Activated T-helper 2 cell treated with anti-CD3 and anti-CD28 coated beads, Interferon-gamma antibody, Interleukin-2, Interleukin-4, amounts not matched to agents 10 μg/mL and 5 μg/mL and 100 μg/mL, durations not matched to agents 14 hours and 24 hours and 36 hours (primary cell): ENCODE data around the gene MAP2K5. TPM values are rescaled to one million over a fixed set of nuclear protein-coding genes. Genes with fewer than 3 reads are reported as not detected.
A peak's percentile ranks its signal among the peaks of the same experiment; 100 is the strongest.

Experiments used
- DNase-seq: peaks from one replicate; pipeline ENCODE4 v3.0.0; 2021; ENCODE audit warnings: low spot score
- H3K27ac Mint-ChIP-seq: one replicate; pipeline ENCODE4 v1.8.0; 2021; ENCODE audit warnings: mixed read lengths
- H3K27me3 Mint-ChIP-seq: one replicate; pipeline ENCODE4 v1.8.0; 2021; ENCODE audit warnings: low read depth, mixed read lengths
- H3K36me3 Mint-ChIP-seq: one replicate; pipeline ENCODE4 v1.8.0; 2021; ENCODE audit warnings: low read depth, mixed read lengths
- H3K4me1 Mint-ChIP-seq: one replicate; pipeline ENCODE4 v1.8.0; 2021; ENCODE audit warnings: low read depth, mixed read lengths
- H3K4me3 Mint-ChIP-seq: one replicate; pipeline ENCODE4 v1.8.0; 2021; ENCODE audit warnings: low read depth, mild to moderate bottlenecking, moderate library complexity, mixed read lengths
- H3K9me3 Mint-ChIP-seq: one replicate; pipeline ENCODE4 v1.8.0; 2021; ENCODE audit warnings: mixed read lengths
- intact Hi-C: fragments of 100-400 bp; cut with micrococcal nuclease; formaldehyde crosslinking; loops from one replicate; pipeline ENCODE4 v1.15.1; 2023
- total RNA-seq: library from RNA; stranded (reverse); gene quantifications from 2 replicates; pipeline ENCODE4 v1.2.3, GENCODE V29; 2022

MAP2K5 gene
- total RNA-seq, 1 donor from 2014 or later = 25.9 TPM

- H3K36me3 Mint-ChIP-seq = peaks cover 6% of the 10 kb centered on the region
- no peak overlapping the region for H3K4me3 Mint-ChIP-seq
- peaks cover 20% of the 10 kb centered on the region for H3K4me1 Mint-ChIP-seq
- H3K9me3 Mint-ChIP-seq = no peaks in the 10 kb centered on the region
- intact Hi-C loops = loop anchor here (1.0 kb wide), 2 partner anchors 8 to 33 kb away; no protein-coding TSS in a partner anchor
- H3K27ac Mint-ChIP-seq = no peak overlapping the region
- DNase-seq = no peak
- H3K27me3 Mint-ChIP-seq = peaks cover 7% of the 10 kb centered on the region
Measured at GRCh38 chr15:67531379-67531914, 11.1 kb upstream of the MAP2K5 start.

- H3K27me3 Mint-ChIP-seq = peaks cover 17% of the 10 kb centered on the region
- no peak overlapping the region for H3K27ac Mint-ChIP-seq
- DNase-seq = no peak
- intact Hi-C loops = no loop called here
- peaks cover 27% of the 10 kb centered on the region for H3K4me1 Mint-ChIP-seq
- H3K9me3 Mint-ChIP-seq = no peaks in the 10 kb centered on the region
- H3K4me3 Mint-ChIP-seq = no peak overlapping the region
- H3K36me3 Mint-ChIP-seq = no peaks in the 10 kb centered on the region
Measured at GRCh38 chr15:67533873-67534272, 8.6 kb upstream of the MAP2K5 start.

DNA sequence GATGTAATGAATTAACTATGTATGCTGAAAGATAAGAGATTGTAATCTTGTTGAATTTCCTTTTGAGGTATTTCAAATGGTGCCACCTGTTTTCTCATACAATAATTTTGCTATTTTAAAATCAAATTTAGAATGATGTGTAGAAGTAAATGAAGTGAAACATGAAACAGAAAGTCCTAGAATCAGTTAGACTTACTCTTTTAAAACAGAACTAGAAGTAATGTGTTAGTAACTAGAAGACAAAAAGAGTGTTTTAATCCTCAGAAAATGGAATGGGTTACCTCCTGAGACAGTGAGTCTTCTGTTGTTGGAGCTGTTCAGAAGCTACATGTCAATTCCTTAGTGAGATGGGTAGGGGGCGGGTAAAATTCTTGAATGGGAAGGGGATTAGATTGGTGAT lies 8.1 kb upstream of the MAP2K5 start:
- intact Hi-C loops = no loop called here
- Mint-ChIP-seq H3K4me3 (no peak overlapping the region), H3K36me3 (no peaks in the 10 kb centered on the region), H3K27ac (no peak overlapping the region), H3K9me3 (no peaks in the 10 kb centered on the region), H3K4me1 (peaks cover 30% of the 10 kb centered on the region), H3K27me3 (peaks cover 17% of the 10 kb centered on the region)
- no peak for DNase-seq

DNA sequence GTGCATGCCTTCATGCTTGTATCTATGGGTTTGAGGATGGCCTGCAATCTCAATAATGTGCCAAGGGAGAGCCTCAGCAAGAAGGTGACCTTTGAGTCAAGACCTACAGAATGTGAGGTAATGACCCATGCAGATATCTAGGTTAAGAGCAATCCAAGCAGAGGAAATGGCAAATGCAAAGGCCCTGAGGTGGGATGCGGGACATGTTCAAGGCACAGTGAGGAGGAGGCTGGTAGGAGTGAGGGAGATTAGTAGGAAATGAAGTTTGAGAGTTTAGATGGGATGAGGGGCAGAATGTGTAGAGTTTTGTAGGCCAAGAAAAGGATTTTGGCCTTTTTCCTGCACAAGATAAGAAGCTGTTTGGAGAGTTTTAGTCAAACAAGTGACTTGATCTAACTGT lies 4.7 kb upstream of the MAP2K5 start:
- DNase-seq = no peak
- Mint-ChIP-seq H3K4me1 (peaks cover 37% of the 10 kb centered on the region), H3K9me3 (no peaks in the 10 kb centered on the region), H3K27me3 (peaks cover 14% of the 10 kb centered on the region), H3K27ac (no peak overlapping the region), H3K36me3 (no peaks in the 10 kb centered on the region), H3K4me3 (no peak overlapping the region)
- intact Hi-C loops = loop anchor here (2.0 kb wide), 1 partner anchor 221 kb away; no protein-coding TSS in a partner anchor

DNA sequence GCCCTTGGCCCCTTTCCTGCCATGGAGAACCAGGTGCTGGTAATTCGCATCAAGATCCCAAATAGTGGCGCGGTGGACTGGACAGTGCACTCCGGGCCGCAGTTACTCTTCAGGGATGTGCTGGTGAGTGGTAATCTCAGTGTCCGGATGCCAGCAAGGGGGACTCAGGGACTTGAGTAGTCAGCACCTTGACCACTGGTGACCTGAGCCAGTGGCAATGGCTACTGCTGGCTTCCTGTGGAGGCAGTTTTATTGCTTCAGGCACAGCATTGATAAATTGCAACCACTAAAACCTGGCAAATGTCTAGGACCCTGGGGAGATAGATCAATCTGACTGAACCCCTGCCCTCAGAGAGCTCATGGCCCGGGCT lies 830 bp downstream of the MAP2K5 start:
- peaks cover 23% of the 10 kb centered on the region for H3K36me3 Mint-ChIP-seq
- no peak for DNase-seq
- H3K9me3 Mint-ChIP-seq = no peaks in the 10 kb centered on the region
- H3K27ac Mint-ChIP-seq = peak overlapping the region; percentile 76
- peaks cover 44% of the 10 kb centered on the region for H3K4me1 Mint-ChIP-seq
- H3K4me3 Mint-ChIP-seq = peak overlapping the region; percentile 85
- intact Hi-C loops = no loop called here
- H3K27me3 Mint-ChIP-seq = no peaks in the 10 kb centered on the region

GRCh38 chr15:67544475-67544874 lies 2.0 kb downstream of the MAP2K5 start:
- Mint-ChIP-seq H3K4me3 (no peak overlapping the region), H3K27ac (no peak overlapping the region)

DNA sequence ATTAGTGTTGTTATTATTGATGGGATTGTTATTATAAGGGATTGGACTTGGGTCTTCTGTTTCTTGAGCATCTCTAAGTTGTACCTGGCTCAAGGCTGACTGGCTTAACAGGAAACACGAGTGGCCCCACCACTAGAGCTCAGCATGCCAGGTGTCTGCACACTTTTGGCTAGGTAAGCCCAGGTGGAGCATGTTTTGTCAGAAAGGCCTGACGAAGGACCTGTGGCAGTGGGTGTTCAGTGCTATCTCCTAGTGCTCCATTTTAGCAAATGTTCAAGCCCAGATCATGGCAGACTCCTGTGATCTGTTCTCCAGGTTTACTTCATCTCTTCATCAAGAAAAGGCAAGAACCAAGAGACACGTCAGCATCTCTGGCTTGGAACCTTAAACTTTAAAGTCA lies 3.4 kb downstream of the MAP2K5 start:
- Mint-ChIP-seq H3K4me1 (peaks cover 31% of the 10 kb centered on the region), H3K4me3 (no peak overlapping the region), H3K27me3 (no peaks in the 10 kb centered on the region), H3K36me3 (peaks cover 28% of the 10 kb centered on the region), H3K9me3 (no peaks in the 10 kb centered on the region), H3K27ac (no peak overlapping the region)
- DNase-seq = no peak
- intact Hi-C loops = no loop called here

More at GRCh38 chr15:67544475-67544874, 2.0 kb downstream of the MAP2K5 start:
- no peaks in the 10 kb centered on the region for H3K27me3 Mint-ChIP-seq
- DNase-seq = no peak
- H3K36me3 Mint-ChIP-seq = peaks cover 23% of the 10 kb centered on the region
- intact Hi-C loops = no loop called here
- H3K4me1 Mint-ChIP-seq = peaks cover 40% of the 10 kb centered on the region
- H3K9me3 Mint-ChIP-seq = no peaks in the 10 kb centered on the region

- Mint-ChIP-seq H3K27me3 (no peaks in the 10 kb centered on the region), H3K36me3 (peaks cover 34% of the 10 kb centered on the region), H3K9me3 (no peaks in the 10 kb centered on the region), H3K4me1 (peaks cover 27% of the 10 kb centered on the region), H3K4me3 (no peak overlapping the region), H3K27ac (no peak overlapping the region)
- no peak for DNase-seq
- intact Hi-C loops = no loop called here
Measured at GRCh38 chr15:67547064-67547463, 4.6 kb downstream of the MAP2K5 start.

DNA sequence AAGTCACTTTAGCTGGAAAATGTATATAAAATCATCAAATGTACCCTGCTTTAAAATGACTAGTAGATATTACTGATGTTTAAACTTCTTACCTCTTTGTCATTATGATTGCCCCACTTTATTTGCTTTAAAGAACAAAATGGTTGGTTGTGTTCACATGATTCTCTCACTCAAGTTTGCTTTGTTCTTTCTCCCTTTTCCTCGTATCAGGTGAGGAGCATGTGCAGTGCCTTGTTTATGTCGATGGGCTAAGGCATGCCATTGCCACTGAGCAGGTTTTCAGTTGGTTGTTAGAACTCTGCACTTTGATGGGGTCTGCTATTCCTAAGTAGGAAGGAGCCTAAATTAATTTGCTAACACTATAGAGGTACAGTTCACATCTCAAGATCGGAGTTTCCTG lies 5.3 kb downstream of the MAP2K5 start:
- Mint-ChIP-seq H3K27me3 (no peaks in the 10 kb centered on the region), H3K27ac (no peak overlapping the region), H3K9me3 (no peaks in the 10 kb centered on the region), H3K4me1 (peaks cover 27% of the 10 kb centered on the region), H3K4me3 (no peak overlapping the region), H3K36me3 (peaks cover 34% of the 10 kb centered on the region)
- no peak for DNase-seq
- intact Hi-C loops = no loop called here

DNA sequence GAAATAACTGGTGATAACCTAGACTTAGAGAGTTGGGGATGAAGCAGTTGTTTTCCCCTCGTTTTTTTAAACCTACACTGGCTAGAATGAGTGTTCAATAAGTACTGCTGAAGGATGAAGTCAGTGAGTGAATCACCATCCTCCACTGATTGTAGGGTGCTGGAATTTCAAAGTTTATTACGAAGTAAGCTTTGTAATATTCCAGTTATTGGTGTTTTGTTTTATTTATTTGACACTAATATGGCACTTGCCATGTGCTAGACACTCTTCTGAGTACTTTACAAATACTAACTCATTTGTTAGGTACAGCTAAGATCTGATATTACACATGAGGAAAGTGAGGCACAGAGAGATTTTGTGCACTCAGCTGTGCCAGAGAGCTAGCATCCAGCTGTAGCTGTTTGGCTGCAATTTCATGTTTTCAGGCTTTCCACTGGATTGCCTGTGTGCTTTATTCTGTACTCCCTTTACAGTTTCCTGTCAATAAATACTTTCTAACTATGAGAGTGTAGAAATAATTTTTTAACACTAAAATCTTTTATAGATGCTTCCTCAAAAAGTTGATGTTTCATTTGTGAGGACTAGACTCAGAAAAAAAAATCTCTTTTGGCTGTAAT lies 5.8 kb downstream of the MAP2K5 start:
- DNase-seq = no peak
- Mint-ChIP-seq H3K27me3 (no peaks in the 10 kb centered on the region), H3K27ac (no peak overlapping the region), H3K36me3 (peaks cover 34% of the 10 kb centered on the region), H3K4me3 (no peak overlapping the region), H3K4me1 (peaks cover 26% of the 10 kb centered on the region), H3K9me3 (no peaks in the 10 kb centered on the region)
- intact Hi-C loops = no loop called here

GRCh38 chr15:67548862-67549651 lies 6.6 kb downstream of the MAP2K5 start:
- no peak for DNase-seq
- H3K9me3 Mint-ChIP-seq = no peaks in the 10 kb centered on the region
- no peak overlapping the region for H3K27ac Mint-ChIP-seq
- H3K36me3 Mint-ChIP-seq = peaks cover 34% of the 10 kb centered on the region
- H3K4me3 Mint-ChIP-seq = no peak overlapping the region
- H3K27me3 Mint-ChIP-seq = no peaks in the 10 kb centered on the region
- H3K4me1 Mint-ChIP-seq = peaks cover 19% of the 10 kb centered on the region
- intact Hi-C loops = no loop called here

- no peak overlapping the region for H3K27ac Mint-ChIP-seq
- intact Hi-C loops = no loop called here
Measured at GRCh38 chr15:67549736-67550135, 7.2 kb downstream of the MAP2K5 start.

DNA sequence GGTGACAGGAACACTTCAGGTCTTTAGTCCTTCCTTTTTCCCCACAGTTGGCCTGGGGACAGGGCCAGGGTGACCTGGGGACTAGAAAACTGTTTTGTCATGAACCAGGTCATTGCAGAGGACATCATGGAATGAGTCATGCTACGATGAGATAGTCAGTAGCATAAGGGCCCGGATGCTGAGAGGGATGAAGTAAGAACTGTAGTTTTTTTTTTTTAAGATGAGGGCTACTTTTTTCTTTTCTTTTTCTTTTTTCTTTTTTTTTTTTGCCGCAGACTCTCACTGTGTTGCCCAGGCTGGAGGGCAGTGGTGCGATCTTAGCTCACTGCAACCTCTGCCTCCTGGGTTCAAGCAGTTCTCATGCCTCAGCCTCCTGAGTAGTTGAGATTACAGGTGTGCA lies 8.0 kb downstream of the MAP2K5 start:
- intact Hi-C loops = no loop called here
- DNase-seq = no peak
- H3K4me1 Mint-ChIP-seq = peaks cover 8% of the 10 kb centered on the region
- no peak overlapping the region for H3K27ac Mint-ChIP-seq
- H3K27me3 Mint-ChIP-seq = no peaks in the 10 kb centered on the region
- no peaks in the 10 kb centered on the region for H3K9me3 Mint-ChIP-seq
- peaks cover 31% of the 10 kb centered on the region for H3K36me3 Mint-ChIP-seq
- H3K4me3 Mint-ChIP-seq = no peak overlapping the region

More at GRCh38 chr15:67549736-67550135, 7.2 kb downstream of the MAP2K5 start:
- H3K4me3 Mint-ChIP-seq = no peak overlapping the region
- no peak for DNase-seq
- no peaks in the 10 kb centered on the region for H3K9me3 Mint-ChIP-seq
- peaks cover 31% of the 10 kb centered on the region for H3K36me3 Mint-ChIP-seq
- no peaks in the 10 kb centered on the region for H3K27me3 Mint-ChIP-seq
- H3K4me1 Mint-ChIP-seq = peaks cover 12% of the 10 kb centered on the region
